Keratinocyte (primary cell): Measurements from ENCODE around the gene NREP. TPM values are rescaled to one million over a fixed set of nuclear protein-coding genes. Genes with fewer than 3 reads are reported as not detected.
A peak's percentile ranks its signal among the peaks of the same experiment; 100 is the strongest.

Experiments used
- DNase-seq: peaks from one replicate; pipeline ENCODE4 v3.0.0-alpha.2; 2011; ENCODE audit warnings: low read depth, missing footprints, low spot score
- FAIRE-seq: peaks from 2 replicates; lab custom pipeline; 2011; peaks lifted over from hg19 to GRCh38; lab: Jason Lieb, UNC
- H2AFZ ChIP-seq: 2 replicates; pipeline ENCODE4 v1.6.0; 2012; ENCODE audit warnings: low read length, control low read depth, inconsistent platforms; ENCODE audit not compliant: control insufficient read depth
- H3K27ac ChIP-seq: 2 replicates; pipeline ENCODE4 v1.5.1; 2011; ENCODE audit warnings: low read length; ENCODE audit not compliant: control insufficient read depth, insufficient read depth
- H3K27me3 ChIP-seq: 3 replicates; pipeline ENCODE4 v1.6.0; 2011; ENCODE audit warnings: low read length; ENCODE audit not compliant: control insufficient read depth, insufficient read depth; ENCODE audit errors: extremely low read depth
- H3K36me3 ChIP-seq, 2 experiments: 2 replicates in 1 of 2; 3 replicates in 1 of 2; pipeline ENCODE4 v1.5.1; 2011; ENCODE audit warnings: low read length in 2 of 2, mild to moderate bottlenecking in 1 of 2; ENCODE audit not compliant: control insufficient read depth in 2 of 2, insufficient read depth in 2 of 2; ENCODE audit errors: extremely low read depth in 1 of 2
- H3K4me1 ChIP-seq: 3 replicates; pipeline ENCODE4 v1.5.1; 2011; ENCODE audit warnings: low read length; ENCODE audit not compliant: control insufficient read depth, insufficient read depth; ENCODE audit errors: extremely low read depth
- H3K4me2 ChIP-seq: 3 replicates; pipeline ENCODE4 v1.6.0; 2011; ENCODE audit warnings: low read depth, low read length; ENCODE audit not compliant: control insufficient read depth, insufficient read depth; ENCODE audit errors: extremely low read depth
- H3K4me3 ChIP-seq, 3 experiments: fragments of 200-600 bp in 1 of 3; sonication (generic) in 1 of 3; 2 replicates in 2 of 3; 3 replicates in 1 of 3; pipeline ENCODE4 v1.5.1; 2011 to 2016; ENCODE audit warnings: low read length in 3 of 3, mild to moderate bottlenecking in 3 of 3, control low read depth in 2 of 3, inconsistent platforms in 1 of 3, low read depth in 1 of 3, mixed read lengths in 1 of 3, mixed run types in 1 of 3, moderate library complexity in 1 of 3; ENCODE audit not compliant: control insufficient read depth in 2 of 3, insufficient read depth in 2 of 3; ENCODE audit errors: extremely low read depth in 1 of 3
- H3K79me2 ChIP-seq: 2 replicates; pipeline ENCODE4 v1.6.0; 2012; ENCODE audit warnings: low read length; ENCODE audit not compliant: control insufficient read depth, insufficient read depth
- H3K9ac ChIP-seq: 3 replicates; pipeline ENCODE4 v1.6.0; 2011; ENCODE audit warnings: low read length; ENCODE audit not compliant: control insufficient read depth, insufficient read depth; ENCODE audit errors: extremely low read depth
- H3K9me1 ChIP-seq: 3 replicates; pipeline ENCODE4 v1.6.0; 2011; ENCODE audit warnings: low read length; ENCODE audit not compliant: control insufficient read depth, insufficient read depth; ENCODE audit errors: extremely low read depth
- H3K9me3 ChIP-seq: 2 replicates; pipeline ENCODE4 v1.5.1; 2012; ENCODE audit warnings: low read depth, low read length; ENCODE audit not compliant: control insufficient read depth
- H4K20me1 ChIP-seq: 3 replicates; pipeline ENCODE4 v1.6.0; 2011; ENCODE audit warnings: low read length; ENCODE audit not compliant: control insufficient read depth, insufficient read depth; ENCODE audit errors: extremely low read depth
- EZH2 ChIP-seq: IDR thresholded peaks from one replicate; pipeline ENCODE4 v1.6.1; 2012; ENCODE audit warnings: inconsistent platforms, mild to moderate bottlenecking, low read length, moderate library complexity
- dilution Hi-C: fragments of 300-500 bp; cut with MboI; formaldehyde crosslinking; loops from one replicate; pipeline ENCODE4 v1.7.0; 2020; ENCODE audit warnings: low sequenced_read_pairs; ENCODE audit not compliant: extremely low pct_ligation_motif_present
- polyA plus RNA-seq, 5 experiments: library from polyadenylated mRNA; depleted of rRNA in 3 of 5; stranded (reverse) in 3 of 5; stranded (forward) in 1 of 5; unstranded in 1 of 5; fragments of >200 nt; gene quantifications; 1 replicate in 1 of 5; 2 replicates in 3 of 5; 3 replicates in 1 of 5; pipeline versions ENCODE4 v1.2.1 to v1.2.3, GENCODE V29; 2011 to 2012; ENCODE audit warnings: missing spikeins in 2 of 5, low read depth in 1 of 5, low replicate concordance in 1 of 5
- TF ChIP-seq, protein P1 (sequence below), 3 experiments: IDR thresholded peaks in 1 of 3; conservative IDR thresholded peaks in 1 of 3; optimal IDR thresholded peaks in 1 of 3; 2 replicates in 2 of 3; 3 replicates in 1 of 3; pipeline versions ENCODE3 to v1.5.1; 2011; ENCODE audit warnings: low read length in 3 of 3, mild to moderate bottlenecking in 3 of 3, moderate library complexity in 2 of 3, control low read depth in 1 of 3, inconsistent platforms in 1 of 3; ENCODE audit not compliant: insufficient read depth in 2 of 3; ENCODE audit errors: extremely low read depth in 1 of 3

Gene NREP
- polyA plus RNA-seq, 1 donor (not counting 4 experiments of a cell fraction or from before 2014, with no cell fraction given): 9.1 TPM

- no peak overlapping the region for H3K4me3 ChIP-seq
- dilution Hi-C loops: no loop called here
These were observed 62.9 kb downstream of the NREP start for GRCh38 chr5:111694133-111694532.

DNA sequence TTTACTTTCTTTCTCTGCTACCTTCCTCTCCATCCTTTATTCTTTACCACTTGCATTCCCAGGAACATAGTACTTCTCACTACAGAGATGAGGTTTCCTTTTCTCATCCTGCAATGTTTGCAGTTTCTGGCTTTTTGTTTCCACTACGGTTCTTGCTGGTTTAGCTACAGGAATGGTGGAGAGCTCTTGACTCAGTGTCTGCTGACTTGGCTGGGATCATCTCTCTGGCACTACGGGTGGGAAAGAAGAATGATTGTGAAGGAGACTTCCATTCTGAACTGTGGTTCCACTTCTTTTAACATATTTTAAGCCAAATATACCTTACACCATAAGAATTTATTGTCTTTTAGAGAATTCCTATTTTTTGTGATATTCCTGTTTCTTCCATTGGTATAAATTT, 65.1 kb downstream of the NREP start:
- no peaks in the 10 kb centered on the region for H4K20me1 ChIP-seq
- DNase-seq (no peak), FAIRE-seq (peak; percentile 34)
- no peaks in the 10 kb centered on the region for H3K9me3 ChIP-seq
- no peaks in the 10 kb centered on the region for H3K79me2 ChIP-seq
- no peak overlapping the region for H3K27ac ChIP-seq
- no peak overlapping the region for H3K9ac ChIP-seq
- H3K4me3 ChIP-seq: no peak overlapping the region
- dilution Hi-C loops: no loop called here
- no peak overlapping the region for H3K4me2 ChIP-seq
- TF ChIP-seq, protein P1, sequence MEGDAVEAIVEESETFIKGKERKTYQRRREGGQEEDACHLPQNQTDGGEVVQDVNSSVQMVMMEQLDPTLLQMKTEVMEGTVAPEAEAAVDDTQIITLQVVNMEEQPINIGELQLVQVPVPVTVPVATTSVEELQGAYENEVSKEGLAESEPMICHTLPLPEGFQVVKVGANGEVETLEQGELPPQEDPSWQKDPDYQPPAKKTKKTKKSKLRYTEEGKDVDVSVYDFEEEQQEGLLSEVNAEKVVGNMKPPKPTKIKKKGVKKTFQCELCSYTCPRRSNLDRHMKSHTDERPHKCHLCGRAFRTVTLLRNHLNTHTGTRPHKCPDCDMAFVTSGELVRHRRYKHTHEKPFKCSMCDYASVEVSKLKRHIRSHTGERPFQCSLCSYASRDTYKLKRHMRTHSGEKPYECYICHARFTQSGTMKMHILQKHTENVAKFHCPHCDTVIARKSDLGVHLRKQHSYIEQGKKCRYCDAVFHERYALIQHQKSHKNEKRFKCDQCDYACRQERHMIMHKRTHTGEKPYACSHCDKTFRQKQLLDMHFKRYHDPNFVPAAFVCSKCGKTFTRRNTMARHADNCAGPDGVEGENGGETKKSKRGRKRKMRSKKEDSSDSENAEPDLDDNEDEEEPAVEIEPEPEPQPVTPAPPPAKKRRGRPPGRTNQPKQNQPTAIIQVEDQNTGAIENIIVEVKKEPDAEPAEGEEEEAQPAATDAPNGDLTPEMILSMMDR (optimal IDR thresholded peaks at IDR 0.05 in 1 of 3, IDR thresholded peaks at IDR 0.05 in 1 of 3, conservative IDR thresholded peaks at IDR 0.05 in 1 of 3; ENCODE audit: extremely low read depth in 1 of 3, insufficient read depth in 2 of 3, low read length in 3 of 3): no peak
- no peak for TF ChIP-seq EZH2
- no peaks in the 10 kb centered on the region for H3K36me3 ChIP-seq
- H3K9me1 ChIP-seq: no peaks in the 10 kb centered on the region
- no peaks in the 10 kb centered on the region for H3K27me3 ChIP-seq
- H2AFZ ChIP-seq: no peak overlapping the region
- peaks cover 11% of the 10 kb centered on the region for H3K4me1 ChIP-seq

More at GRCh38 chr5:111694133-111694532, 62.9 kb downstream of the NREP start:
- no peaks in the 10 kb centered on the region for H3K36me3 ChIP-seq
- H4K20me1 ChIP-seq: no peaks in the 10 kb centered on the region
- no peaks in the 10 kb centered on the region for H3K27me3 ChIP-seq
- H3K4me2 ChIP-seq: no peak overlapping the region
- no peaks in the 10 kb centered on the region for H3K9me3 ChIP-seq
- H3K4me1 ChIP-seq: peaks cover 33% of the 10 kb centered on the region
- H2AFZ ChIP-seq: no peak overlapping the region
- no peak for DNase-seq
- H3K9ac ChIP-seq: no peak overlapping the region
- no peaks in the 10 kb centered on the region for H3K79me2 ChIP-seq
- no peaks in the 10 kb centered on the region for H3K9me1 ChIP-seq
- no peak overlapping the region for H3K27ac ChIP-seq
- peak; percentile 84 for FAIRE-seq
- no peak for TF ChIP-seq EZH2
- TF ChIP-seq, protein P1 (optimal IDR thresholded peaks at IDR 0.05 in 1 of 3, IDR thresholded peaks at IDR 0.05 in 1 of 3, conservative IDR thresholded peaks at IDR 0.05 in 1 of 3; ENCODE audit: extremely low read depth in 1 of 3, insufficient read depth in 2 of 3, low read length in 3 of 3): no peak
